Ecto neural progenitor cell (in vitro differentiated cells): ENCODE results near the gene LRRC52.

Source experiments
- DNase-seq: peaks from one replicate; pipeline ENCODE4 v3.0.0-alpha.2; 2018; ENCODE audit warnings: low spot score

The LRRC52 gene

GRCh38 chr1:165537356-165538109 lies 6.3 kb upstream of the LRRC52 start:
- DNase-seq, result no peak

GRCh38 chr1:165539306-165539705 lies 4.5 kb upstream of the LRRC52 start:
- DNase-seq, result no peak

- no peak for DNase-seq
Observed at GRCh38 chr1:165539908-165540307, 3.9 kb upstream of the LRRC52 start.

GRCh38 chr1:165542015-165542631 lies 1.7 kb upstream of the LRRC52 start:
- DNase-seq, result no peak

- DNase-seq, result no peak
Observed at GRCh38 chr1:165542647-165543046, 1.2 kb upstream of the LRRC52 start.

GRCh38 chr1:165544996-165545395 lies 1.2 kb downstream of the LRRC52 start:
- no peak for DNase-seq

GRCh38 chr1:165545974-165546373 lies 2.2 kb downstream of the LRRC52 start:
- DNase-seq, result no peak

GRCh38 chr1:165549973-165550372 lies 6.2 kb downstream of the LRRC52 start:
- DNase-seq, result no peak

- DNase-seq, result no peak
Observed at GRCh38 chr1:165551469-165551868, 7.7 kb downstream of the LRRC52 start.

- no peak for DNase-seq
Observed at GRCh38 chr1:165560883-165561656, 17.3 kb downstream of the LRRC52 start.

GRCh38 chr1:165562571-165562970 lies 18.8 kb downstream of the LRRC52 start:
- no peak for DNase-seq

GRCh38 chr1:165563551-165563950 lies 19.8 kb downstream of the LRRC52 start:
- no peak for DNase-seq

GRCh38 chr1:165564561-165564960 lies 20.8 kb downstream of the LRRC52 start:
- no peak for DNase-seq

- DNase-seq, result no peak
Observed at GRCh38 chr1:165565751-165566490, 22.1 kb downstream of the LRRC52 start.

- DNase-seq, result no peak
Observed at GRCh38 chr1:165570078-165570477, 26.3 kb downstream of the LRRC52 start.

GRCh38 chr1:165573787-165574186 lies 30.0 kb downstream of the LRRC52 start:
- DNase-seq, result no peak

- no peak for DNase-seq
Observed at GRCh38 chr1:165574295-165574694, 30.5 kb downstream of the LRRC52 start.

- DNase-seq, result no peak
Observed at GRCh38 chr1:165575468-165576099, 31.8 kb downstream of the LRRC52 start.

GRCh38 chr1:165576536-165576935 lies 32.7 kb downstream of the LRRC52 start:
- no peak for DNase-seq

GRCh38 chr1:165577707-165578106 lies 33.9 kb downstream of the LRRC52 start:
- no peak for DNase-seq

GRCh38 chr1:165580931-165581871 lies 37.4 kb downstream of the LRRC52 start:
- no peak for DNase-seq
